ENCODE results near the gene ITGA2.

- TF ChIP-seq, protein P1, sequence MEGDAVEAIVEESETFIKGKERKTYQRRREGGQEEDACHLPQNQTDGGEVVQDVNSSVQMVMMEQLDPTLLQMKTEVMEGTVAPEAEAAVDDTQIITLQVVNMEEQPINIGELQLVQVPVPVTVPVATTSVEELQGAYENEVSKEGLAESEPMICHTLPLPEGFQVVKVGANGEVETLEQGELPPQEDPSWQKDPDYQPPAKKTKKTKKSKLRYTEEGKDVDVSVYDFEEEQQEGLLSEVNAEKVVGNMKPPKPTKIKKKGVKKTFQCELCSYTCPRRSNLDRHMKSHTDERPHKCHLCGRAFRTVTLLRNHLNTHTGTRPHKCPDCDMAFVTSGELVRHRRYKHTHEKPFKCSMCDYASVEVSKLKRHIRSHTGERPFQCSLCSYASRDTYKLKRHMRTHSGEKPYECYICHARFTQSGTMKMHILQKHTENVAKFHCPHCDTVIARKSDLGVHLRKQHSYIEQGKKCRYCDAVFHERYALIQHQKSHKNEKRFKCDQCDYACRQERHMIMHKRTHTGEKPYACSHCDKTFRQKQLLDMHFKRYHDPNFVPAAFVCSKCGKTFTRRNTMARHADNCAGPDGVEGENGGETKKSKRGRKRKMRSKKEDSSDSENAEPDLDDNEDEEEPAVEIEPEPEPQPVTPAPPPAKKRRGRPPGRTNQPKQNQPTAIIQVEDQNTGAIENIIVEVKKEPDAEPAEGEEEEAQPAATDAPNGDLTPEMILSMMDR (IDR thresholded peaks at IDR 0.05; ENCODE audit: low read depth, low read length) = no peak
- TF ChIP-seq POLR2A (IDR thresholded peaks at IDR 0.05; ENCODE audit: extremely low read depth, insufficient read length) = no peak
- TF ChIP-seq, protein P2, sequence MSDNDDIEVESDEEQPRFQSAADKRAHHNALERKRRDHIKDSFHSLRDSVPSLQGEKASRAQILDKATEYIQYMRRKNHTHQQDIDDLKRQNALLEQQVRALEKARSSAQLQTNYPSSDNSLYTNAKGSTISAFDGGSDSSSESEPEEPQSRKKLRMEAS (IDR thresholded peaks at IDR 0.05; ENCODE audit: low read depth, low read length) = no peak
- TF ChIP-seq MYC (IDR thresholded peaks at IDR 0.05; ENCODE audit: low read depth, low read length) = no peak
Observed at GRCh38 chr5:53022930-53023511, 33.9 kb downstream of the ITGA2 start.

Measured in NB4 (cell line).